ENCODE data around the gene MMP27.

Gene MMP27

DNA sequence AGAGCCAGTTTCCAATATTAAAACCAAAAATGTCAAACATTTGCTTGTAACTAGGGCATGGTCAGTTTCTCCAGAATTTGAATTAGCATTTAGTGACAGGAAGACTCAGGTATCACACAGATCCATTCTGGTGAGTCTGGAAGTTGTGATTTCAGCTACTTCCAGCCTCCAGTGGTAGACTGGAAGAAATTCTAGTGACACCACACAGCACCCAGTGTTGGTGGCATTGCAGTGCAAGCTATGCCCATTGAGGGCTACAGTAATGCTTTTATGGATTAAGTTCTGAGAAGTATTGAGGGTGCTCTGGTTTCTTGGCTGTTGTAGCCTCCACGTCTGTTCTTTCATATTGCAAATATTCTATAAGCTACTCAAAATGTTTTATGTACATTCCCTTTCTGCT, 49.0 kb downstream of the MMP27 start:
- Histone ChIP-seq H3K27me3 (ENCODE audit: control insufficient read depth, insufficient read depth, low read length) (no peaks in the 10 kb centered on the region), H3K4me1 (ENCODE audit: control insufficient read depth, insufficient read depth, low read length) (no peaks in the 10 kb centered on the region), H3K4me3 (ENCODE audit: low read depth, low read length) (no peak overlapping the region), H3K9me3 (ENCODE audit: control insufficient read depth, insufficient read depth, low read length) (no peaks in the 10 kb centered on the region), H3K36me3 (ENCODE audit: control insufficient read depth, insufficient read depth, low read length) (no peaks in the 10 kb centered on the region), H3K27ac (ENCODE audit: low read depth, low read length) (no peak overlapping the region), H3K9ac (ENCODE audit: low read depth, low read length) (no peak overlapping the region)

DNA sequence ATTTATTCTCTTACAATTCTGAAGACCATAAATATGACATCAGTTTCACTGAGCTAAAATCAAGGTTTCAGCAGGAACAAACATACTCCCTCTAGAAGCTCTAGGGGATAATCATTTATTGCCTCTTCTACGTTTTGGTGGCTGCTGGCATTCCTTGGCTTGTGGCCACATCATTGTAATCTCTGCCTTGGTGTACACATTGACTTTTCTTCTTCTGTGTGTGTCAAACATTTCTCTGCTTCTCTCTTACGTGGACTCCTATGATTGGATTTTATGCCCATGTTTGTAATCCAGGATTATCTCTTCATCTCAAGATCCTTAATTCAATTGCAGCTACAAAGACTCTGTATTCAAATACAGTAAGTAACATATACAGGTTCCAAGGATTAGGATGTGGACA, 50.0 kb downstream of the MMP27 start:
- no peaks in the 10 kb centered on the region for H3K4me1 ChIP-seq (ENCODE audit: control insufficient read depth, insufficient read depth, low read length)

DNA sequence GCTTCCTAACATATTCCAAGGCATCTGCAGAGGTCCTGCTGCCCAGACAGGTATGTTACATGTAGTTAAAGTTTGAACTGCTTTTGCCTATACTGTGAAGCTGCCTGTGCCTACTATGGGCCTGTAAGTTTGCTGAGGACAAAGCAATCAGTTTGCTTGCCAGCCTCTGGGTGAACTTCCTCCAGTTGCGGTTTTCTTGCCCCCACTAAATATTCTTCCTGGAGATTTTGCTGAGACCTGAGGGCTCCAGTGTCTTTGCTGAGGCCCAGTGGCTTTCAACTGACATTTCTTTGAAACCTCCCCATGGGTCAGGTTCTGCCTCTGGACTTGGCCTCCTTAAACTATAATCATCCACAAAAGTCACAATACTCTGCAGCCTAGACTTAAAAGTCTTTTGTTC, 50.8 kb downstream of the MMP27 start:
- H3K4me3 ChIP-seq (ENCODE audit: low read depth, low read length), result no peak overlapping the region
- no peaks in the 10 kb centered on the region for H3K9me3 ChIP-seq (ENCODE audit: control insufficient read depth, insufficient read depth, low read length)
- H3K27me3 ChIP-seq (ENCODE audit: control insufficient read depth, insufficient read depth, low read length), result no peaks in the 10 kb centered on the region
- H3K27ac ChIP-seq (ENCODE audit: low read depth, low read length), result no peak overlapping the region
- no peak overlapping the region for H3K9ac ChIP-seq (ENCODE audit: low read depth, low read length)
- H3K36me3 ChIP-seq (ENCODE audit: control insufficient read depth, insufficient read depth, low read length), result no peaks in the 10 kb centered on the region
- H3K4me1 ChIP-seq (ENCODE audit: control insufficient read depth, insufficient read depth, low read length), result no peaks in the 10 kb centered on the region

More for the DNA sequence above, 50.0 kb downstream of the MMP27 start:
- Histone ChIP-seq H3K27me3 (ENCODE audit: control insufficient read depth, insufficient read depth, low read length) (no peaks in the 10 kb centered on the region), H3K9ac (ENCODE audit: low read depth, low read length) (no peak overlapping the region), H3K36me3 (ENCODE audit: control insufficient read depth, insufficient read depth, low read length) (no peaks in the 10 kb centered on the region), H3K4me3 (ENCODE audit: low read depth, low read length) (no peak overlapping the region), H3K9me3 (ENCODE audit: control insufficient read depth, insufficient read depth, low read length) (no peaks in the 10 kb centered on the region), H3K27ac (ENCODE audit: low read depth, low read length) (no peak overlapping the region)

DNA sequence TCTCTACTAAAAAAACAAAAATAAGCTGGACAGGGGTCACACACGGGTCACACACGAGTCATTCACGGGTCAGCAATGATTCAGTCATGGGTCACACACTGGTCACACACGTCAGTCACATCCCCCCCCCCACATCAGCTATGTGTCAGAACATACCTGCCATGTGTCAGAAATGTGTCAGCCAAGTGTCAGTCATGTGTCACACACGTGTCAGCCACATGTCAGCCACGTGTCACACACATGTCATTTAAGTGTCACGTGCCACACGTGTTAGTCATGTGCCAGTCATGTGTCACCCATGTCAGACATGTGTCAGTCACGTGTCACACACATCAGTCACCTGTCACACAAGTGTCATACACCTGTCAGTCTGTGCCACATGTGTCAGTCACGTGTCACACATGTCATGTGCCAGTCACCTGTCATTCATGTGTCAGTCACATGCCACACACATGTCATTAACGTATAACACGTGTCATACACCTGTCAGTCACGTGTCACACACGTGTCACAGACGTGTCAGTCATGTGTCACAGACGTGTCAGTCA, 51.8 kb downstream of the MMP27 start:
- no peaks in the 10 kb centered on the region for H3K27me3 ChIP-seq (ENCODE audit: control insufficient read depth, insufficient read depth, low read length)
- no peaks in the 10 kb centered on the region for H3K9me3 ChIP-seq (ENCODE audit: control insufficient read depth, insufficient read depth, low read length)
- no peak overlapping the region for H3K4me3 ChIP-seq (ENCODE audit: low read depth, low read length)
- H3K27ac ChIP-seq (ENCODE audit: low read depth, low read length), result no peak overlapping the region
- H3K9ac ChIP-seq (ENCODE audit: low read depth, low read length), result no peak overlapping the region
- no peaks in the 10 kb centered on the region for H3K4me1 ChIP-seq (ENCODE audit: control insufficient read depth, insufficient read depth, low read length)
- H3K36me3 ChIP-seq (ENCODE audit: control insufficient read depth, insufficient read depth, low read length), result no peaks in the 10 kb centered on the region

DNA sequence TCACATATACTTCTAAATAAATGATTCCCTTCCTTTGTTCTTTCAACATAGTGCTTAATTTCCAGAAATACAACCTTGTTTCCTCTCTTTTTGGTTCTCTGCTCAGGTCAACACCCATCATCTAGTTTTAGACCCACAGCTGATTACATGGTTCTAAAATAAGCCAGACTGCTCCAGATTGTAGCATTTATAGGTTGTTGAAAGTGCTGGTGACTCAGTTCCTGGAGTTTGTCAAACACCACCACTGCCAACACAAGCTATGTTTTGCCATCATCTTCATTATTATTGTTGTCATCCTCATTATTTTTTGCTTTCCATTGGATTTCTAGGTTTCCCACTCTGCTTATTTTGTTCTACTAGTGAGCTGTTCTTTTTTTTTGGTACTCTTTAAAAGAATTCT, 58.1 kb downstream of the MMP27 start:
- Histone ChIP-seq H3K27me3 (ENCODE audit: control insufficient read depth, insufficient read depth, low read length) (no peaks in the 10 kb centered on the region), H3K9me3 (ENCODE audit: control insufficient read depth, insufficient read depth, low read length) (no peaks in the 10 kb centered on the region), H3K4me3 (ENCODE audit: low read depth, low read length) (no peak overlapping the region), H3K9ac (ENCODE audit: low read depth, low read length) (no peak overlapping the region), H3K4me1 (ENCODE audit: control insufficient read depth, insufficient read depth, low read length) (no peaks in the 10 kb centered on the region), H3K36me3 (ENCODE audit: control insufficient read depth, insufficient read depth, low read length) (no peaks in the 10 kb centered on the region), H3K27ac (ENCODE audit: low read depth, low read length) (no peak overlapping the region)

DNA sequence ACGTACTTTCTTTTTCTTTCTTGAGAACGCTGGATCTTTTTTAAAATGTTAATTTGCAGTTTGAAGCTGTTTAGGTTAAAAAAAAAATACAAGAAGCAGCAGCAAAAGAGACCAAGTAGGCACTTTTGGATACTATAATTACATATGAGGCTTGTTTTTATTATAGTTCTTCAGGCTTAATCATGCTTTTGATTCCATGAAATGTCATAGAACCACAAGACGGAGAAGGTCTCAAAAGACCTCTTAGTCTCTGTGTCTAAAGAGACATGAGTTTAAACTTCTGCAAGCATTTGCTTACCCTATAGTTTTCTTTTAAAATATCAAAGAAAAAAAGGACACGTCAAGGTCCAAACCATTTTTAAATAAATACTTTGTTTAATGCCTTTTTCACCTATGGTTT, 61.6 kb downstream of the MMP27 start:
- Histone ChIP-seq H3K36me3 (ENCODE audit: control insufficient read depth, insufficient read depth, low read length) (no peaks in the 10 kb centered on the region), H3K27me3 (ENCODE audit: control insufficient read depth, insufficient read depth, low read length) (no peaks in the 10 kb centered on the region), H3K27ac (ENCODE audit: low read depth, low read length) (no peak overlapping the region), H3K9me3 (ENCODE audit: control insufficient read depth, insufficient read depth, low read length) (no peaks in the 10 kb centered on the region), H3K4me3 (ENCODE audit: low read depth, low read length) (no peak overlapping the region), H3K9ac (ENCODE audit: low read depth, low read length) (no peak overlapping the region), H3K4me1 (ENCODE audit: control insufficient read depth, insufficient read depth, low read length) (no peaks in the 10 kb centered on the region)

Measured in HUES48 (cell line).